Activated CD4-positive, CD25-positive, alpha-beta regulatory T cell (primary cell): ENCODE results near the gene NPTXR.

Experiments
- DNase-seq, 4 experiments: peaks; one replicate each; lab custom pipeline; 2025; lab: John Stamatoyannopoulos, UW

Gene NPTXR

GRCh38 chr22:38770257-38770949 lies 73.4 kb downstream of the NPTXR start:
- no peak for DNase-seq
